Stimulated activated CD8-positive, alpha-beta memory T cell treated with anti-CD3 and anti-CD28 coated beads, Interleukin-15, amount 100 ng/mL, for 4 hours (primary cell): ENCODE measurements around the gene TMEM131.
A peak's percentile ranks its signal among the peaks of the same experiment; 100 is the strongest.
"Not testable (repeated sequence)": the region's sequence is repeated elsewhere in the genome, so short reads cannot be mapped to it uniquely, and the experiment has no call there.

Experiments used
- DNase-seq, 2 donors: peaks; one replicate each; pipeline ENCODE4 v3.0.0-alpha.2; 2020; ENCODE audit warnings: low read depth in 2 of 2

TMEM131 gene

GRCh38 chr2:97724501-97724900 is 271.2 kb downstream of the TMEM131 start:
- DNase-seq: no peak

DNA sequence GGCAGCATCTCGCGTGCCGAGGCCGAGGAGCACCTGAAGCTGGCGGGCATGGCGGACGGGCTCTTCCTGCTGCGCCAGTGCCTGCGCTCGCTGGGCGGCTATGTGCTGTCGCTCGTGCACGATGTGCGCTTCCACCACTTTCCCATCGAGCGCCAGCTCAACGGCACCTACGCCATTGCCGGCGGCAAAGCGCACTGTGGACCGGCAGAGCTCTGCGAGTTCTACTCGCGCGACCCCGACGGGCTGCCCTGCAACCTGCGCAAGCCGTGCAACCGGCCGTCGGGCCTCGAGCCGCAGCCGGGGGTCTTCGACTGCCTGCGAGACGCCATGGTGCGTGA is 271.7 kb downstream of the TMEM131 start:
- no peak for DNase-seq

DNA sequence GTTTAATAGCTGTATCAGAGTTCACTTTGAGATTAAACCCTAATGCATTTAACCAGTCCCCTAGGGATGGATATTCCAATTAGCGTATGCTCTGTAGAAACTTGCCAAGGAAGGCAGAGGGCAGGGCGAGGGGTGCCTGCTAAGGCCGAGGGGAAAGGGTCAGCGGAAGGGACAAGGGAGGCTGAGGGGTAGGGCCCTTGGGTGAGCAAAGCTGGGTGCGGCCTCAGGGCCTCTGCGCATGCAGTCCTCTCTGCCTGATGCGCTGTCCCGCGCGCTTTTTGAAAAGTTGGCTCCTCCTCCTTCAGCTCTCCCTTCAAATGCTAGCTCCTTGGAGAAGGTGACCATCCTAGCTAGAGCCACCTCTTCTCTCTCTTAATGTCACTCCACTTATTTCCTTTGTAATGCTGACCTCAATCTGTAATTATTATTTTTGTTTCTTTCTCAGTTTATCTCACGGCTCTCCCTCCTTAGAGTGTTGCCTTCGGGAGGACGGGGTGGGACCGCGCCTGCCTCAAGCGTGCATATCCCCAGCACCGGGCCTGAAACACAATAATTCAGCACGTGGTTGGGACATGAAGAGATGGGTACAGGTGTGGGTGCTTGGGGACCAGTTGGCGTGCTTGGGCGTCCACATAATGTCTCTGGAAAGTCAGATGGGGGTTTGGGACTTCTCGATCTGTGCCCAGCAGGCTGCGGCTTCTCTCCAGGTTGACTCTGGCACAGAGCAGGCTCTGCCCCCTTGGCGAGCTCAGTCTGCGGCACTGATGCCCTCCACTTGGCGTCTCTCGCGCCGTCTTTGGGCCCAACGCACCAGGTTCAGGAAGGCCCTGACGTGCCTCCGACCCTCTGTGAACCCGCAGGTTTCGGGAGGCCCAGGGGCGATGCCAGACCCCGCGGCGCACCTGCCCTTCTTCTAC is 272.3 kb downstream of the TMEM131 start:
- DNase-seq: no peak

DNA sequence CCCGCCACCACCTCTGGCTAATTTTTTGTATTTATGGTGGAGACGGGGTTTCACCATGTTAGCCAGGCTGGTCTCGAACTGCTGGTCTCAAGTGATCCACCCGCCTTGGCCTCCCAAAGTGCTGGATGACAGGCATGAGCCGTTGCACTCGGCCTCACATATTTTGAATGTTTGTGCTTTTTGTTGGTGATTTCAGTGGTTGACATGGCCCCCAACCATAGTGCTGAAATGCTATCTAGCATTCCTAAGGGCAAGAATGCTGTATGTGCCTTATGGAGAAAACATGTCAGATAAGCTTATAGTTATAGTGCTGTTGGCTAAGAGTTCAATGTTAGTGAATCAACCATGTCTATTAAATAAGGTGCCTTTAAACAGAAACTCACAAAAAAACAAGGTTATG is 273.5 kb downstream of the TMEM131 start:
- DNase-seq: no peak

- no peak for DNase-seq
These were observed 275.0 kb downstream of the TMEM131 start for GRCh38 chr2:97720746-97721145.

DNA sequence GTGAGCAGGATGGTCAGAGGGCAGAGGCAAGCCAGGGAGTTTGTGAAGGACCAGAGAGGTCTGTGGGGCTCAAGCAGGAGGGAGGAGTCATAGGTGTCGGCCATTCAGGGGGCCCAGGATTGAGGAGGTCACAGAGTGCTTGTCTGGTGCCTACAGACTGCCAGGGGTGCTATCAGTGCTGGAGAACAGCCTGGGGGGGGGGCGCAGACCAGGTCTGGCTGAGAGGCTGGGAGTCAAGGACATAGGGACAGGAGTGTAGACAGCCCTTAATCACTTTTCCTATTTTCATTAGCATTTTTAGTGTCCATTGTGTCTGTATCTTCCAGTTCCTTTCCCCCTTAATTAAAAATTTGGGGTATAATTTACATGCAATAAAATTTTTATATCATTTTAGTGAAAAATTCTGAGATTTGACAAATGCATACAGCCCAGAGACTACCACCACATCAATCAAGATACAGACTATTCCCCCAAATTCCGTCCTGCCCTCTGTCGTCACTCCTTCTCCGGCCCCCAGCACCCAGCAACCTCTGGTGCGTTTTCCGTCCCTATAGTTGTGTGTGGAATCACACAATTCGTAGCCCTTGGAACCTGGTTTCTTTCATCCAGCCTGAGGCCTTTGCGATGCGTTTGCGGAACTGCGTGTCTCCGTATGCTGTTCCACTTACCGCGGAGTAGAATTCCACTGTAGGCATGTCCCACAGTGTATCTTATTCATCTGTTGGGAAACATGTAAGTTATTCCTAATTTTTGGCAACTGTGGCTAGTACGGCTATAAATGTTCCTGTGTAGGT is 276.2 kb downstream of the TMEM131 start:
- no peak for DNase-seq

- no peak for DNase-seq
These were observed 276.8 kb downstream of the TMEM131 start for GRCh38 chr2:97718942-97719341.

DNA sequence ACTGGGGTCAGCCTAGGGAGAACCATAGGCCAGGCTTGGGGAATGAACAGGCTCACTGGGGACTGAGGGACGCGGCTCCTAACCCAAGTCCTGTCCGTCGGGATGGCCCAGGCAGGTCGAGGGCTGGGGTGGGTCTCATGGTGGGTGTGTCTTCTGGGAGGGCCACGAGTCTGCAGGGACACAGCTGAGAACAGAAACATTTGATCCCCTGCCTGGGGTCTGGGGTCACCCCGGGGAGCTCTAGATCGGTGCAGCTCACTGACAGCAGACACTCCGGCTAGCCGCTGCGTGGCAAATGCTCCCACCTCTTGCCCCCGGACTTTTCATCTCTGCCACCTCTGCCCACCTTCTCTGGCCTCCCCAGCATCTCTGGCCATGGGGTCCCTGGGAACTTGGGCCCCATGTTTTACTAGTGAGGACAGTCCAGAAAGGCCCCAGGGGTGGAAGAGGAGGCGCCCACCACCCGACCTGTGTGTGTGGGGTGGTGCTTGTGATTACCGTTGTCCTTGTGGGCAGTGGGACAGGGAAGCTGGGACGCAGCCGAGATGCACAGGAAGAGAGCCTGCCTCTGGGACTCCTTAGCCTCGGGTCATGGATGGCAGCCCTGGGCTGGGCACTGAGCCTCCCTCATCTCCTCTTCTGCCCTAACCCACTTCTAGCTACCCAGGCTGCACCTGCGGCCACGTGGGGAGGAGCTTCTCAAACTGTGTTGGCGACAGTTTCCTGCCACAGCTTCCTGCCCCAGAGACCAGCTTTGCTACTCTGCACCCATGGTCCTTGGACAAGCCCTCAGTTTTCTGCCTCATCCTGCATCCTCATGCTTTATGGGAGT is 277.5 kb downstream of the TMEM131 start:
- DNase-seq: peak; percentile 49 to 57

GRCh38 chr2:97717613-97717995 is 278.1 kb downstream of the TMEM131 start:
- no peak for DNase-seq

GRCh38 chr2:97716695-97717612 is 278.8 kb downstream of the TMEM131 start:
- DNase-seq: no peak

DNA sequence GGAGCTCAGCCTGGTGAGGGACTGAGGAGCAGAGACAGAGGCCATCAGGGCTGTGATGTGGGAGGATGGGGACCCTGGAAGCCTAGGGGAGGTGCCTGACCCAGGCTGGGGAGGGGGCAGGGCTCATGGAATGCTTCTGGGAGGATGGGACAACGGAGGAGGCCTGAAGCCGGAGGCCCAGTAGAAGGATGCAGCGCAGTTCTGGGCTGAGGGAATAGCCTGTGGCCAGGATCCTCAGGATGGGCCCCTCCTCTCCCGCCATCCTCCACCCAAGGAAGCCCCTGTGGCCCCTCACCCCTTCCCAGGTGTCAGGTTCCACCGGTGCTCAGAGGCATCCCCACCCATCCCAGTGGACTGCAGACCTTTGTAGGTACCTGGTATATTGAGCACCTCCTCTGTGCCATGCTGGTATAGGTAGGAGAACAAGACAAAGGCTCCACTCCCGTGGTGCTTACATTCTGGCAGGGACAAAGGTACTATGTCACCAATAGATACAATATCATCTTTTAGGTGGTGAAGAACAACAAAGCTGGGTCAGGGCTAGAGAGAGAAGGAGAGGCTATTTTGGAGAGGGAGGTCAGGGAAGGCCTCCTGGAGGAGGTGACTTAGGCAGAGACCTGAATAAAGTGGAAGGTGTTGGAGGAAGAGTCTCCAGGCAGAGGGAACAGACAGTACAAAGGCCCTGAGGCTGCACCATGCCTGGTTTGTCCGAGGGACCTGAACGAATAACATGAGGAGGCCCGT is 279.6 kb downstream of the TMEM131 start:
- no peak for DNase-seq

- DNase-seq: no peak
These were observed 280.6 kb downstream of the TMEM131 start for GRCh38 chr2:97714950-97715652.

- DNase-seq: no peak
These were observed 281.4 kb downstream of the TMEM131 start for GRCh38 chr2:97714084-97714949.

- DNase-seq: peak in 1 of 2 donors; percentile 49
These were observed 282.3 kb downstream of the TMEM131 start, which contains the start of gene ZAP70 for GRCh38 chr2:97713296-97714083. ZAP70 (plus strand) TSS chr2:97713576; CDS start chr2:97724037, 10,461 bp downstream.

- DNase-seq: peak; percentile 52 to 68
These were observed 283.0 kb downstream of the TMEM131 start for GRCh38 chr2:97712693-97713295.

DNA sequence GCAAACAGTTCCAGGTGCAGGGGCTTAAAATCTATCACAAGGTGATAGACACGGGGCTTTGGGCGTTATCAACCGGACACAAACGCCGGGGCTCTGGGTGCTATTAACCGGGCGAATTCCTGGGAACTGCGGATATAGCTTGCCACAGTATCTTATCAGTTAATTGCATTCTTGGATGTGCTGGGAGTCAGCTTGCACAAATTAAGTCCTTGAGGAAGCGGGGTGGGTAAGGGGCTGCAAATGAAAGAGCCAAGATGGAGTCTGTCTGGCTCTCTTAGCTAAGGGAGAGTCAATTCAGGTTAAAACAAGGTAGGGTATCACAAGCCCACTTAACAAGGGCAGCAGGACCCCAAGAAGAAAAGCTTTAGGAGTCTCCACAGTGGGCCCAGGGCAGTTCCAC is 283.6 kb downstream of the TMEM131 start:
- DNase-seq: not testable (repeated sequence)

- DNase-seq: no peak
These were observed 284.4 kb downstream of the TMEM131 start for GRCh38 chr2:97711394-97711711.
